ENCODE results near the gene EFHD2. TPM values are rescaled to one million over a fixed set of nuclear protein-coding genes. Genes with fewer than 3 reads are reported as not detected.

The EFHD2 gene
- total RNA-seq, 1 experiment from 2014 or later = 69.7 TPM

GRCh38 chr1:15452866-15453571 is 43.3 kb downstream of the EFHD2 start (continued):
- no peak for TF ChIP-seq SIN3A (IDR thresholded peaks at IDR 0.05; ENCODE audit: low read depth)
- no peak for TF ChIP-seq FOSL1 (IDR thresholded peaks at IDR 0.05; ENCODE audit: low read depth)
- TF ChIP-seq ELF1 (IDR thresholded peaks at IDR 0.05; ENCODE audit: borderline replicate concordance, low read depth) = no peak
- TF ChIP-seq JUND (IDR thresholded peaks at IDR 0.05) = no peak
- no peak for TF ChIP-seq TCF7L2 (IDR thresholded peaks at IDR 0.05; ENCODE audit: borderline replicate concordance, extremely low read depth, insufficient read depth, insufficient read length)

DNA sequence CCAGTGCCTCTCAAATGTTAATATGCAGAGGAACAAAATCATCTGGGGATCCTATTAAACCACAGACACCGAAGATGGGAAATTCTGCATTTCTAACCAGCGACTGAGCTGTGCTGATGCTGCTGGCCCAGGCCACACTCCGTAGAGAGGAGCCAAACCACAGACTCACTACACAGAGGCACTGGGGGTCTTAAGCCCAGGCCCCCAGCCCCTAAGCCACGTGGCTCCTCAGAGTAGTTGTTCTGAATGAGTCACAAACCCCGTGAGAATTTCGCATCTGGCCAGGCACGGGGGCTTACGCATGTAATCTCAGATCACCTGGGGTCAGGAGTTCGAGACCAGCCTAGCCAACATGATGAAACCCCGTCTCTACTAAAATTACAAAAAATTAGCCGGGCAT is 44.0 kb downstream of the EFHD2 start:
- RAD21 ChIA-PET (ENCODE audit: low non-redundant PET in 1 of 2, low total read pairs in 2 of 2, uncharacterized antibody in 2 of 2, unreplicated experiment in 2 of 2) = no interaction called here
- no peaks in the 10 kb centered on the region for H3K79me2 ChIP-seq (ENCODE audit: insufficient read depth, low read length)
- peaks cover 0 to 3% of the 10 kb centered on the region in 2 experiments; a peak in 1 of 4 replicates for H3K9me3 ChIP-seq (ENCODE audit: control insufficient read depth in 1 of 2, insufficient read depth in 1 of 2, low read depth in 1 of 2, low read length in 2 of 2)
- H3K27me3 ChIP-seq (ENCODE audit: insufficient read depth, low read length) = no peaks in the 10 kb centered on the region
- H3K27ac ChIP-seq (ENCODE audit: low read depth, low read length) = no peak overlapping the region
- H4K20me1 ChIP-seq (ENCODE audit: insufficient read depth) = no peaks in the 10 kb centered on the region
- POLR2A ChIA-PET = no interaction called here
- no peak overlapping the region for H2AFZ ChIP-seq (ENCODE audit: low read depth, low read length, poor library complexity, severe bottlenecking)
- no peak overlapping the region for H3K4me2 ChIP-seq (ENCODE audit: low read length)
- no peaks in the 10 kb centered on the region for H3K4me1 ChIP-seq (ENCODE audit: control insufficient read depth in 1 of 2, insufficient read depth in 2 of 2, low read length in 2 of 2)
- H3K36me3 ChIP-seq (ENCODE audit: control insufficient read depth in 1 of 2, insufficient read depth in 2 of 2, low read length in 2 of 2) = no peaks in the 10 kb centered on the region
- CTCF ChIA-PET = no interaction called here
- intact Hi-C loops (cut with micrococcal nuclease) = no loop called here
- no peak overlapping the region for H3K4me3 ChIP-seq (replicated peaks in 1 of 2; ENCODE audit: low read depth in 1 of 2, low read length in 2 of 2)
- H3K9ac ChIP-seq (ENCODE audit: low read length) = no peak overlapping the region
- no TSS peak for BruUV-seq (replicated peaks)
- no peak for DNase-seq (ENCODE audit: low read depth, low spot score)
- H3K9me2 ChIP-seq (ENCODE audit: insufficient read depth) = no peaks in the 10 kb centered on the region
- no peak for ATAC-seq
- TF ChIP-seq SRF (IDR thresholded peaks at IDR 0.05; ENCODE audit: low read depth) (no peak), TCF7L2 (IDR thresholded peaks at IDR 0.05; ENCODE audit: borderline replicate concordance, extremely low read depth, insufficient read depth, insufficient read length) (no peak), RAD21 (IDR thresholded peaks at IDR 0.05; ENCODE audit: low read depth) (no peak), FOSL1 (IDR thresholded peaks at IDR 0.05; ENCODE audit: low read depth) (no peak), YY1 (IDR thresholded peaks at IDR 0.05; ENCODE audit: extremely low read depth, insufficient replicate concordance, low read depth, low read length) (no peak), ELF1 (IDR thresholded peaks at IDR 0.05; ENCODE audit: borderline replicate concordance, low read depth) (no peak), CBX3 (IDR thresholded peaks at IDR 0.05; ENCODE audit: low read depth) (no peak), EZH2phosphoT487 (IDR thresholded peaks at IDR 0.05; ENCODE audit: borderline replicate concordance) (no peak), EGR1 (IDR thresholded peaks at IDR 0.05; ENCODE audit: low read depth) (no peak)
- TF ChIP-seq, protein P1, sequence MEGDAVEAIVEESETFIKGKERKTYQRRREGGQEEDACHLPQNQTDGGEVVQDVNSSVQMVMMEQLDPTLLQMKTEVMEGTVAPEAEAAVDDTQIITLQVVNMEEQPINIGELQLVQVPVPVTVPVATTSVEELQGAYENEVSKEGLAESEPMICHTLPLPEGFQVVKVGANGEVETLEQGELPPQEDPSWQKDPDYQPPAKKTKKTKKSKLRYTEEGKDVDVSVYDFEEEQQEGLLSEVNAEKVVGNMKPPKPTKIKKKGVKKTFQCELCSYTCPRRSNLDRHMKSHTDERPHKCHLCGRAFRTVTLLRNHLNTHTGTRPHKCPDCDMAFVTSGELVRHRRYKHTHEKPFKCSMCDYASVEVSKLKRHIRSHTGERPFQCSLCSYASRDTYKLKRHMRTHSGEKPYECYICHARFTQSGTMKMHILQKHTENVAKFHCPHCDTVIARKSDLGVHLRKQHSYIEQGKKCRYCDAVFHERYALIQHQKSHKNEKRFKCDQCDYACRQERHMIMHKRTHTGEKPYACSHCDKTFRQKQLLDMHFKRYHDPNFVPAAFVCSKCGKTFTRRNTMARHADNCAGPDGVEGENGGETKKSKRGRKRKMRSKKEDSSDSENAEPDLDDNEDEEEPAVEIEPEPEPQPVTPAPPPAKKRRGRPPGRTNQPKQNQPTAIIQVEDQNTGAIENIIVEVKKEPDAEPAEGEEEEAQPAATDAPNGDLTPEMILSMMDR (IDR thresholded peaks at IDR 0.05 in 2 of 3, conservative IDR thresholded peaks at IDR 0.05 in 1 of 3; ENCODE audit: borderline replicate concordance in 1 of 3, insufficient read depth in 1 of 3, low read depth in 2 of 3, low read length in 2 of 3) = no peak
- TF ChIP-seq, protein P2, sequence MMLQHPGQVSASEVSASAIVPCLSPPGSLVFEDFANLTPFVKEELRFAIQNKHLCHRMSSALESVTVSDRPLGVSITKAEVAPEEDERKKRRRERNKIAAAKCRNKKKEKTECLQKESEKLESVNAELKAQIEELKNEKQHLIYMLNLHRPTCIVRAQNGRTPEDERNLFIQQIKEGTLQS (IDR thresholded peaks at IDR 0.05) = no peak
- TF ChIP-seq, protein P3, sequence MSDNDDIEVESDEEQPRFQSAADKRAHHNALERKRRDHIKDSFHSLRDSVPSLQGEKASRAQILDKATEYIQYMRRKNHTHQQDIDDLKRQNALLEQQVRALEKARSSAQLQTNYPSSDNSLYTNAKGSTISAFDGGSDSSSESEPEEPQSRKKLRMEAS (IDR thresholded peaks at IDR 0.05) = no peak
- TF ChIP-seq, protein P4, sequence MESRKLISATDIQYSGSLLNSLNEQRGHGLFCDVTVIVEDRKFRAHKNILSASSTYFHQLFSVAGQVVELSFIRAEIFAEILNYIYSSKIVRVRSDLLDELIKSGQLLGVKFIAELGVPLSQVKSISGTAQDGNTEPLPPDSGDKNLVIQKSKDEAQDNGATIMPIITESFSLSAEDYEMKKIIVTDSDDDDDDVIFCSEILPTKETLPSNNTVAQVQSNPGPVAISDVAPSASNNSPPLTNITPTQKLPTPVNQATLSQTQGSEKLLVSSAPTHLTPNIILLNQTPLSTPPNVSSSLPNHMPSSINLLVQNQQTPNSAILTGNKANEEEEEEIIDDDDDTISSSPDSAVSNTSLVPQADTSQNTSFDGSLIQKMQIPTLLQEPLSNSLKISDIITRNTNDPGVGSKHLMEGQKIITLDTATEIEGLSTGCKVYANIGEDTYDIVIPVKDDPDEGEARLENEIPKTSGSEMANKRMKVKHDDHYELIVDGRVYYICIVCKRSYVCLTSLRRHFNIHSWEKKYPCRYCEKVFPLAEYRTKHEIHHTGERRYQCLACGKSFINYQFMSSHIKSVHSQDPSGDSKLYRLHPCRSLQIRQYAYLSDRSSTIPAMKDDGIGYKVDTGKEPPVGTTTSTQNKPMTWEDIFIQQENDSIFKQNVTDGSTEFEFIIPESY (IDR thresholded peaks at IDR 0.05; ENCODE audit: extremely low read depth, insufficient replicate concordance, low read length) = no peak
- TF ChIP-seq, protein P5, sequence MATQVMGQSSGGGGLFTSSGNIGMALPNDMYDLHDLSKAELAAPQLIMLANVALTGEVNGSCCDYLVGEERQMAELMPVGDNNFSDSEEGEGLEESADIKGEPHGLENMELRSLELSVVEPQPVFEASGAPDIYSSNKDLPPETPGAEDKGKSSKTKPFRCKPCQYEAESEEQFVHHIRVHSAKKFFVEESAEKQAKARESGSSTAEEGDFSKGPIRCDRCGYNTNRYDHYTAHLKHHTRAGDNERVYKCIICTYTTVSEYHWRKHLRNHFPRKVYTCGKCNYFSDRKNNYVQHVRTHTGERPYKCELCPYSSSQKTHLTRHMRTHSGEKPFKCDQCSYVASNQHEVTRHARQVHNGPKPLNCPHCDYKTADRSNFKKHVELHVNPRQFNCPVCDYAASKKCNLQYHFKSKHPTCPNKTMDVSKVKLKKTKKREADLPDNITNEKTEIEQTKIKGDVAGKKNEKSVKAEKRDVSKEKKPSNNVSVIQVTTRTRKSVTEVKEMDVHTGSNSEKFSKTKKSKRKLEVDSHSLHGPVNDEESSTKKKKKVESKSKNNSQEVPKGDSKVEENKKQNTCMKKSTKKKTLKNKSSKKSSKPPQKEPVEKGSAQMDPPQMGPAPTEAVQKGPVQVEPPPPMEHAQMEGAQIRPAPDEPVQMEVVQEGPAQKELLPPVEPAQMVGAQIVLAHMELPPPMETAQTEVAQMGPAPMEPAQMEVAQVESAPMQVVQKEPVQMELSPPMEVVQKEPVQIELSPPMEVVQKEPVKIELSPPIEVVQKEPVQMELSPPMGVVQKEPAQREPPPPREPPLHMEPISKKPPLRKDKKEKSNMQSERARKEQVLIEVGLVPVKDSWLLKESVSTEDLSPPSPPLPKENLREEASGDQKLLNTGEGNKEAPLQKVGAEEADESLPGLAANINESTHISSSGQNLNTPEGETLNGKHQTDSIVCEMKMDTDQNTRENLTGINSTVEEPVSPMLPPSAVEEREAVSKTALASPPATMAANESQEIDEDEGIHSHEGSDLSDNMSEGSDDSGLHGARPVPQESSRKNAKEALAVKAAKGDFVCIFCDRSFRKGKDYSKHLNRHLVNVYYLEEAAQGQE (IDR thresholded peaks at IDR 0.05; ENCODE audit: low read depth) = no peak

All from HCT116 (cell line).